Osteoblast (primary cell): ENCODE measurements around the gene TTC13. TPM values are rescaled to one million over a fixed set of nuclear protein-coding genes. Genes with fewer than 3 reads are reported as not detected.

ENCODE experiments used
- DNase-seq: peaks from one replicate; pipeline ENCODE4 v3.0.0; 2011; ENCODE audit warnings: low spot score, mixed read lengths; ENCODE audit not compliant: insufficient read length; ENCODE audit errors: missing footprints
- H2AFZ ChIP-seq: 2 replicates; pipeline ENCODE4 v1.6.0; 2011; ENCODE audit warnings: mild to moderate bottlenecking, low read length
- H3K27ac ChIP-seq: 2 replicates; pipeline ENCODE4 v1.5.1; 2011; ENCODE audit warnings: mild to moderate bottlenecking, low read depth, low read length, moderate library complexity
- H3K27me3 ChIP-seq: 2 replicates; pipeline ENCODE4 v1.6.0; 2012; ENCODE audit warnings: mild to moderate bottlenecking, control low read depth, inconsistent platforms, low read length, moderate library complexity; ENCODE audit not compliant: insufficient read depth
- H3K36me3 ChIP-seq: 2 replicates; pipeline ENCODE4 v1.5.1; 2011; ENCODE audit warnings: mild to moderate bottlenecking, low read length, control low read depth, moderate library complexity; ENCODE audit not compliant: insufficient read depth
- H3K4me1 ChIP-seq: 2 replicates; pipeline ENCODE4 v1.5.1; 2011; ENCODE audit warnings: mild to moderate bottlenecking, low read length, control low read depth, moderate library complexity; ENCODE audit not compliant: insufficient read depth
- H3K4me2 ChIP-seq: 2 replicates; pipeline ENCODE4 v1.6.0; 2011; ENCODE audit warnings: mild to moderate bottlenecking, low read length; ENCODE audit not compliant: insufficient read depth
- H3K4me3 ChIP-seq: fragments of 200-600 bp; sonication (generic); 3 replicates; pipeline ENCODE4 v1.5.1; 2012; ENCODE audit warnings: mild to moderate bottlenecking, low read length, inconsistent platforms; ENCODE audit not compliant: insufficient read depth
- H3K79me2 ChIP-seq: 2 replicates; pipeline ENCODE4 v1.6.0; 2012; ENCODE audit warnings: mild to moderate bottlenecking, low read length, control low read depth, inconsistent platforms; ENCODE audit not compliant: insufficient read depth
- H3K9me3 ChIP-seq: 2 replicates; pipeline ENCODE4 v1.5.1; 2011; ENCODE audit warnings: low read depth, low read length, control low read depth
- H4K20me1 ChIP-seq: 2 replicates; pipeline ENCODE4 v1.6.0; 2012; ENCODE audit warnings: mild to moderate bottlenecking, low read length, control low read depth; ENCODE audit not compliant: insufficient read depth
- CTCF ChIP-seq: IDR thresholded peaks from 2 replicates; pipeline ENCODE4 v1.5.1; 2011; ENCODE audit warnings: mild to moderate bottlenecking, low read depth, low read length, moderate library complexity; ENCODE audit errors: extremely low read depth
- total RNA-seq: library from RNA; depleted of rRNA; stranded (reverse); fragments of >200 nt; gene quantifications from 2 replicates; pipeline ENCODE4 v1.2.3, GENCODE V29; 2012

The TTC13 gene
- total RNA-seq, 1 donor, result 15.9 TPM

GRCh38 chr1:230891413-230891812, 87.2 kb downstream of the TTC13 start:
- no peak for TF ChIP-seq CTCF
- Histone ChIP-seq H4K20me1 (no peaks in the 10 kb centered on the region), H3K79me2 (no peaks in the 10 kb centered on the region), H3K4me1 (peaks cover 3% of the 10 kb centered on the region), H2AFZ (peak overlapping the region; percentile 23), H3K9me3 (no peaks in the 10 kb centered on the region), H3K27me3 (no peaks in the 10 kb centered on the region), H3K4me2 (no peak overlapping the region), H3K4me3 (no peak overlapping the region), H3K36me3 (no peaks in the 10 kb centered on the region), H3K27ac (no peak overlapping the region)
- no peak for DNase-seq

- Histone ChIP-seq H2AFZ (no peak overlapping the region), H3K36me3 (no peaks in the 10 kb centered on the region), H3K79me2 (no peaks in the 10 kb centered on the region), H4K20me1 (no peaks in the 10 kb centered on the region), H3K4me2 (no peak overlapping the region), H3K4me3 (no peak overlapping the region), H3K4me1 (peaks cover 3% of the 10 kb centered on the region), H3K9me3 (peaks cover 3% of the 10 kb centered on the region), H3K27ac (no peak overlapping the region), H3K27me3 (peaks cover 9% of the 10 kb centered on the region)
- TF ChIP-seq CTCF, result no peak
- no peak for DNase-seq
Measured at GRCh38 chr1:230884646-230885045, 94.0 kb downstream of the TTC13 start.

- Histone ChIP-seq H2AFZ (no peak overlapping the region), H3K4me2 (no peak overlapping the region), H3K4me1 (peaks cover 7% of the 10 kb centered on the region), H4K20me1 (no peaks in the 10 kb centered on the region), H3K9me3 (peaks cover 3% of the 10 kb centered on the region), H3K36me3 (no peaks in the 10 kb centered on the region), H3K79me2 (no peaks in the 10 kb centered on the region), H3K27me3 (peaks cover 9% of the 10 kb centered on the region), H3K4me3 (no peak overlapping the region), H3K27ac (no peak overlapping the region)
- DNase-seq, result no peak
- TF ChIP-seq CTCF, result no peak
Measured at GRCh38 chr1:230883967-230884366, 94.7 kb downstream of the TTC13 start.

DNA sequence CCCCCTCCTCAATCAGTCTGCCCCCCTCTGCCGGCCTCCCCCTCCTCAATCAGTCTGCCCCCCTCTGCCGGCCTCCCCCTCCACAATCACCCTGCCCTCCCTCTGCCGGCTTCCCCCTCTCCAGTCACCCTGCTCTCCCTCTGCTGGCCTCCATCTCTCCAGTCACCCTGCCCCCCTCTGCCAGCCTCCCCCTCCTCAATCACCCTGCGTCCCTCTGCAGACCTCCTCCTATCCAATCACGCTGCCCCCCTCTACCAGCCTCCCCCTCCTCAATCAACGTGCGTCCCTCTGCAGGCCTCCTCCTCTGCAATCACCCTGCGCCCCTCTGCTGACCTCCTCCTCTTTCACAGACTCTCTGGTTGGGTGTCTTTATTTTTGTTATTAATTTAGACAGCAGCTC, 98.9 kb downstream of the TTC13 start:
- no peak for TF ChIP-seq CTCF
- no peaks in the 10 kb centered on the region for H3K36me3 ChIP-seq
- peaks cover 1% of the 10 kb centered on the region for H3K9me3 ChIP-seq
- DNase-seq, result no peak
- H4K20me1 ChIP-seq, result no peaks in the 10 kb centered on the region
- no peak overlapping the region for H3K4me3 ChIP-seq
- no peak overlapping the region for H3K4me2 ChIP-seq
- no peak overlapping the region for H2AFZ ChIP-seq
- no peaks in the 10 kb centered on the region for H3K79me2 ChIP-seq
- H3K27me3 ChIP-seq, result peaks cover 3% of the 10 kb centered on the region
- no peak overlapping the region for H3K27ac ChIP-seq
- H3K4me1 ChIP-seq, result peaks cover 29% of the 10 kb centered on the region
